SU-DHL-6 (cell line): ENCODE data around the gene ALDOA.

Source experiments
- EZH2phosphoT487 ChIP-seq: fragments of 200-600 bp; sonication (generic), shearing (Covaris generic); conservative IDR thresholded peaks from 2 replicates; pipeline ENCODE4 v1.6.1; 2018; ENCODE audit warnings: mild to moderate bottlenecking, antibody characterized with exemption, low read length, moderate library complexity, mixed read lengths
- TF ChIP-seq, protein P1 (sequence below): fragments of 200-600 bp; sonication (generic); IDR thresholded peaks from one replicate; pipeline ENCODE4 v1.5.1; 2017; ENCODE audit warnings: antibody characterized with exemption, mild to moderate bottlenecking, low read length, moderate library complexity; ENCODE audit not compliant: insufficient read depth, poor library complexity, severe bottlenecking

DNA sequence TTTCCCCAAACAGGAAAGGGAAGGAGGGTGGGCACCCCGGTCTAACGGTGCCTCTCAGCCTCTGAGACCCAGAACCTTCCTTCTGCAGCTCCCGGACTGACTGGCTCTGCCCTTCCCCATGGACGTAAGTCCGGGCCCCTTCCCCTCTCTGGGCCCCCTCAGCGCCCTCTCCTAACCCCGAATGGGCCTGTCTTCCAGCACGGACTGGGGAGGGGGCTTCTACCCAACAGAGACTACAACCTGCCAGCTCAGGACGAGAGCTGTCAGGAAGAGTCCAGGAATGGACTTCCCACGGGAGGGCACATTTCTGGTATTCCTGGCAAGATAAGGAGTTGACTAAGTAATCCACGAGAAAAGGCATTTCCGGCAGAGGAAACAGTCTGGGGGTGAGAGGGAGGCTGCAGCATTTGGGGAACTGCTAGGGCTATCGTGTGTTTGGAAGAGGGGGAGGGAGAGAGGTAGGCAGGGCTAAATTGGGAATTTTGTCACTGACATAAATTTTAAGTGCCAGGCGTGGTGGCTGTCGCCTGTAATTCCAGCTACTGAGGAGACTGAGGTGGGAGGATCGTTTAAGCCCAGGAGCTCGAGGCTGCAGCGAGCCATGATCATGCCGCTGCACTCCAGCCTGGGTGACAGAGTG is 12.1 kb upstream of the ALDOA start:
- TF ChIP-seq, protein P1, sequence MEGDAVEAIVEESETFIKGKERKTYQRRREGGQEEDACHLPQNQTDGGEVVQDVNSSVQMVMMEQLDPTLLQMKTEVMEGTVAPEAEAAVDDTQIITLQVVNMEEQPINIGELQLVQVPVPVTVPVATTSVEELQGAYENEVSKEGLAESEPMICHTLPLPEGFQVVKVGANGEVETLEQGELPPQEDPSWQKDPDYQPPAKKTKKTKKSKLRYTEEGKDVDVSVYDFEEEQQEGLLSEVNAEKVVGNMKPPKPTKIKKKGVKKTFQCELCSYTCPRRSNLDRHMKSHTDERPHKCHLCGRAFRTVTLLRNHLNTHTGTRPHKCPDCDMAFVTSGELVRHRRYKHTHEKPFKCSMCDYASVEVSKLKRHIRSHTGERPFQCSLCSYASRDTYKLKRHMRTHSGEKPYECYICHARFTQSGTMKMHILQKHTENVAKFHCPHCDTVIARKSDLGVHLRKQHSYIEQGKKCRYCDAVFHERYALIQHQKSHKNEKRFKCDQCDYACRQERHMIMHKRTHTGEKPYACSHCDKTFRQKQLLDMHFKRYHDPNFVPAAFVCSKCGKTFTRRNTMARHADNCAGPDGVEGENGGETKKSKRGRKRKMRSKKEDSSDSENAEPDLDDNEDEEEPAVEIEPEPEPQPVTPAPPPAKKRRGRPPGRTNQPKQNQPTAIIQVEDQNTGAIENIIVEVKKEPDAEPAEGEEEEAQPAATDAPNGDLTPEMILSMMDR = no peak
- TF ChIP-seq EZH2phosphoT487 = no peak
